HG03378 (cell line): ENCODE measurements around the gene NBDY.
A peak's percentile ranks its signal among the peaks of the same experiment; 100 is the strongest.
"Not testable (repeated sequence)": the region's sequence is repeated elsewhere in the genome, so short reads cannot be mapped to it uniquely, and the experiment has no call there.

Experiments
- ATAC-seq: cut with Tn5 transposase; IDR thresholded peaks from one replicate; pipeline ENCODE4 v1.9.1; 2021; ENCODE audit warnings: mild to moderate bottlenecking, moderate library complexity; ENCODE audit not compliant: unreplicated experiment

Gene NBDY, protein sequence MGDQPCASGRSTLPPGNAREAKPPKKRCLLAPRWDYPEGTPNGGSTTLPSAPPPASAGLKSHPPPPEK

DNA sequence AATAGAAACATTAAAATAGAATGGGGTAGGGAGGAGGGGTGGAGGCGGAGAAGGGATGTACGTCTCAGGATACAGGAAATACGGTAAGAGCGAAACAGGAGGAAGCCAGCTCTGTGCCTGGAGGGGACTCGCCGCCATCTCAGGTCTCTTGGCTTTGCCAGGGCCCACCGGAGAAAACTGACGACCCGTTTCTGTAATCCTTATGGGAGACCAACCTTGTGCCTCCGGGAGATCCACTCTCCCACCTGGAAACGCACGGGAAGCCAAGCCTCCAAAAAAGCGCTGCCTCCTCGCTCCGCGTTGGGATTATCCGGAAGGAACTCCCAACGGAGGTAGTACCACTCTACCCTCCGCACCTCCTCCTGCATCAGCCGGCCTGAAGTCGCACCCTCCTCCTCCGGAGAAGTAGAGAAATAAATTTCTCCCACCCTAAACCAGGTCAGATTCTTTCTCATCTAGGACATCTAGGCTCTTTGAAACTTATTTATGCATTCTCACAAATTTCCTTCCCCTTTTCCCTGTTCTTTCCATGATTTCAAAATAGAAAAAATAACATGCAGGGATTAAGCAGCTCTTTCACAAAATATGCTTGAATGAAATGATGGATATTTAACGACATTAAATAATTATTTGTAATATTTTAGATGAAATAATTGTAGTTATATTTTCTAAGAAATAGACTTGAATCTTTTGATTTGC, at the start of gene NBDY:
Gene NBDY, plus strand, starts transcription at position 92 of the 699 bp plus-strand sequence. Its CDS starts 111 bp downstream, at position 203.
- ATAC-seq: peak; percentile 47

DNA sequence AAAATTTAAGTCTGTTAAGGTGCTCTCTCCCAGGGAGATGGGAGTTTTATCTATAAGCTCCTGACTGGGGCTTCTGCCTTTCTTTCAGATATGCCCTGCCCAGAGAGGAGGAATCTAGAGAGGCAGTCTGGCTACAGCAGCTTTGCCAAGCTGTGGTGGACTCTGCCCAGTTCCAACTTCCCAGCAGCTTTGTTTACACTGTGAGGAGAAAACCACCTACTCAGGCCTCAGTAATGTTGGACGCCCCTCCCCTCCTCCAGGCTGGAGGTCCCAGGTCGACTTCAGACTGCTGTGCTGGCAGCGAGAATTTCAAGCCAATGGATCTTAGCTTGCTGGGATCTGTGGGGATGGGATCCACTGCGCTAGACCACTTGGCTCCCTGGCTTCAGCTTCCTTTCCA, 24.5 kb upstream of the NBDY start:
- not testable (repeated sequence) for ATAC-seq

DNA sequence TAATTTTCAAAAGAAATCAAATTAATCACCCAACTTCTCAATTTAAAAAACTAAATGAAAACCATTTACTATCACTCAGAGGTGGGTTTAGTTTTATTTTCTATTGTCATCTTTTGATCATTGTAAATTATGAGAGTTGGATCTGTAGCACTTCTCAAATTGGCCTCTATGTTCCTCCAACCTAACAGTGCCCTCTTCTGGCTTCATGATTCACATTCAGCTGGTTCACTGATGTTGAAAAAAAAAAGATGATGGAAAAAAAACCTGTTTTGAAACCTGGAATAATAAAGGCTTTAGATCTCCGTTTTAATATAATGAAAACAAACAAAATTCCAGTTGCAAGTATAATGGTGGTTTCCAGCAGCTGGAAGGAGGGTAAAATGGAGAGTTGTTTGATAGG, 2.4 kb upstream of the NBDY start:
- peak; percentile 44 for ATAC-seq

DNA sequence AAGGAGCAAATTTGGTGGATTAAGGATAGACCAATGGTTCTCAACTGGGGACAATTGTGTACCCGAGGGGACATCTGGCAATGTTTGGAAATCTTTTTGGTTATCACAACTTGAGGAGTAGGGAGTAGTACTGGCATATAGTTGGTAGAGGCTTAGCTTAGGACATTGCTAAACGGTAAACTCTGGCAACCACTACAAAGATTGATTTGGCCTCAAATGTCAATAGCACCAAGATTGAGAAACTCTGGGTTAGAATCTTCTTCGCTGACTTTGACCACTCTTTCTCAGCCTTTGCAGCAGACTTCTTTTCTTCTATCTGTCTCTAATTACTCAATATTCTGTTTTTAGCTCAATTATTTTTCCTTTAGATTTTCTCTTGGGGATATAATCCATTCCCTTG, 1.5 kb upstream of the NBDY start:
- no peak for ATAC-seq

DNA sequence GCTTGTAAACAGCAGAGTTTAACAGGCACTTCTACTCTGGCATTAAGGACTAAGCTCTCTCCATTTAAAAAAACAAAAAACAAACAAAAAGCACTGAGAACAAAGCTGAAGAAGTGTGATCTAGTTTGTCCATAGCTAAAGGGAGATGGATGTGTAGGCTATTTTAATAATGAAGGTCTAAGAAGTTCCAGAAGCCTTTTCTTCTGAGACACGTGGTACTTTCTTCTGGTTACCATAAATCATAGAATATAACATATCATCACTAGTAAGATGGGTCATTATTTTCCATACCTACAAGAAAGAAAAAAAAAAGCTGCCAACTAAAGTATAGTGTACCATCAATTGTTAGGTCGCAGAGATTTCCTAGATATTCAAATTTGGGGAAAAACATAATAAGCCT, 722 bp upstream of the NBDY start:
- no peak for ATAC-seq

DNA sequence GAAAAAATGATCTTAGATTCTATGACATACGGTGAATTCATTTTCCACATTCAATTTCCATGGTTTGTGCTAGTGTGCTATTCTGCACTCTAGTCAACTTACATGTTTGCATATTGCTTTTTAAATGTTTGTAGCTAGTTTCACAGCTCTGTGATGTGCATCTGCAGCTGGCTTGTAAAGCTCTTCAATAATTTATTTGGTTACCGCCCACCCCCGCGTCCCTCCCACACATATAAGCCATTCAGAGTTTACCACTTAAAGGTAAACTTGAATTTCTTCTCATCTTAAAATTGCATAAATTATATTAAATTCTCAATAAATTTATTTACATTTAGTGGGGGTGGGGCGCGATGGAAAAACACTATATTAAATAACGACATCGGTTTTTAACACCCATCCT, 291 bp upstream of the NBDY start:
- ATAC-seq: peak; percentile 31

DNA sequence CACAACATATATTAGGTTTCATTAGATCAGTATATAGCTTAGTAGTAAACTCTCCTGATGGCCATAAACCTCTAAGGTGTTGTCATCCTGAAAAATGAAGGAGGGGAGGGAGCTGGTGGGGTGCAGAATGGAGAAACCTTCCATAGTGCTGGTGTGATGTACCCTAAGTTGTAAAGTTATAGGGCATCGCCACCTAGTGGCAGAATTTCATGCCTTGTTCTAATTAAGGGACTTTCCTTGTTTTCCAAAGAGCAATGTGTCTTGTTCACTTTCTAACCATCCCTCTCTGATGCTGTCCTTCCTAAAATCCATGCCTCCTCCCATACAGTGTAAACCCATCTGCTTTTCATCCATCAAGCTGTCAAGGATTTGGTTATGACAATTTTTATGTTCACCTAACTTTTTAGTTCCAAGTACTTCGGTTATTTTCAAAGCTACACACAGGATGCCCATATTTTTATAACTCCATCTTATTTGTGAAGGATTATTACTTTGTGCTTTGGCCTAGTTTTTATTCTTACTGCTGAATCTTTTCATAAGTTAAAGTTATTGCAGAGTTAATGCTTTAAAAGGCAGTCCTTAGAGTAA, 4.5 kb downstream of the NBDY start:
- peak; percentile 68 for ATAC-seq

DNA sequence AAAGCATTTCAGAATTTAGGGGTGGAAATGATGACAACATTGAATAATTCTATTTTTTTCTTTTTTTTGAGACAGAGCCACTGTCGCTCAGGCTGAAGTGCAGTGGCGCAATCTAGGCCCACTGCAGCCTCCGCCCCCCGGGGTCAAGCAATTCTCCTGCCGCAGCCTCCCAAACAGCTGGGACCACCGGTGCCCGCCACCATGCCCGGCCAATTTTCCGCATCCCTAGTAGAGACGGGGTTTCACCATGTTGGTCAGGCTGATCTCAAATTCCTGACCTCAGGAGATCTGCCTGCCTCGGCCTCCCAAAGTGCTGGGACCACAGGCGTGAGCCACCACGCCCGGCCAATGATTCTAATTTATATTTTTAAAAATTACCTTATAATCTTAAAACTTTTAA, 7.2 kb downstream of the NBDY start:
- no peak for ATAC-seq

DNA sequence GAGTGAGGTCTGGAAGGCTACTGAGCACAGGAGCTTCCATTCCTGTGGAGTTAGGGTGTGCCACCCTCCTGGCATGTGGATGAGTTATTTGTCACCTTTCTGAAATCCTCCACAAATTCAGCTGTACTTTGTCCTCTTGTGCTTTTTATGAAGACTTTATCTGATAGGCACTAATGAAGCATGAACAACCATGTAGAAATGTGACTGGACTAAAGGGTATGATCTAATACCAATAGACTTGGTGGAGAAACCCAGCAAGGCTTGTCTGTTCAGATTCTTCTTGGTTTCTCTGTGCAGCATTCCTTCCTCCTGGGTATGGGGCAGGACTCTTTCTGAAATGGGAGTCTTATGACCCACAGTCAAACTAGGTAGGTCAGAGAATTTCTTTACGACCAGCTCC, 9.6 kb downstream of the NBDY start:
- ATAC-seq: no peak

DNA sequence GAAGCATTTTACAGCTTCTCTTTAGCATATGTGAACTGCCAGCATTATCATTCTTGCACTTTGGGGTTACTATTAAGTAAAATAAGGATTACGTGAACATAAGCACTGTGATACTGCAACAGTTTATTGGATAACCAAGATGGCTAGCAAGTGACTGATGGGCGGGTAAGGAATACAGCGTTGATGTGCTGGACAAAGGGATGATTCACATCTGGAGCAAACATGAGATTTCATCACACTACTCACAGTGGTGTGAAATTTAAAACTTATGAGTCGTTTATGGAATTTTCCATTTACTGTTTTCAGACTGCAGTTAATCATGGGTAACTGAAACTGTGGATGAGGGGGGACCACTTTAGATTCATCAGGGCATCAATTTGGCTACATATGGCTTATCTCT, 16.0 kb downstream of the NBDY start:
- no peak for ATAC-seq

DNA sequence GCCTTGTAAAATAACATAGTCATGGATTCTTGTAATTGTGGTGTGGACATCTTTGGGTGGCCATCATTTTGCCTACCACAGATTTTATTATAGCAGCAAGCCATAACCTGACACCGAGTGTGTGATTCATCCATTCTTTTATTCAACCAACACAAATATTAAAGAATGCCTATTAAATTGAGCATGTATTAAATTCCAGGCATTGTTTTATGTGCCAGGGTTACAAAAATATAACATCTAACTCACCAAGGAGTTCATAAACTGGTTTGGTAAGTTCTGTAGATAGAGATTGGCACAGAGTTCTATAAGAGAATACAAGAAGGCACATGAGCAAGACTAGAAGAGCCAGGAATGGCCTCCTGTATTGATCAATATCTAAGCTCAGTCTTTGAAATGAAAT, 18.0 kb downstream of the NBDY start:
- ATAC-seq: no peak

DNA sequence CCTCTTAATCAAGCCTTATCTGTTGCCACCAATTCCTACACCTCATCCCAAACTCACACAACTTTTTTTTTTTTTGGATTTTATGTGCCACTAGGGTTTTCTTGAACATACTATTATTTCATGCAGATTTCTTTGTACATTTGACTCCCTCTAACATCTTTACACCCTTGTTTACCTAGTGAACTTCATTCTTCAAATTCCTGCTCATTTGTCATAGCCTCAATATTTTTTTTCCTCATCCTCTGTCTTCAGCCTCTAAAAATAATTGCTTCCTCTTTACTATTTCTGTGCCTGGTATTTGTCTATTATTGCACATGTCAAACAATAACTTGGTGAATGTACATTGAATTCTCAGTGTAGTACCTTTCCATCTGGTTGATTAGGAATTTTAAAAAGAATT, 22.0 kb downstream of the NBDY start:
- no peak for ATAC-seq

DNA sequence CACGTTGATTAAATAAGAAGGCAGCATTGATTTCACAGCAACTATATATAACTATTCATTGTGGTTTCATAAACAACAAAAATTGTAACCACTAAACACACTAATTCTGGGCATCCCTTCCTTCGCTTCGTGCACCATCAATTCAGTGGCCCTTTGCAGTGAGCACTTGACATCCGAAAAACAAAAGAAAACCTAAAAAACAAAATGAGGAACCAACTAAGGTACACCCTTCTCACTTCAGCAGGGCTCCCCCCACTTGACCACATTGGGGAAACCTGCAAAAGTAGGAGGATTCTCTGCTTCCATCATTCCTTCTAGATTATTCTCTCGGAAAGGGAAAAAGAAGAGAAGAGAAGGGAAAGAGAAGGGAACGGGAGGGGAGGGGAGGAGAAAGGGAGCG, 28.3 kb downstream of the NBDY start:
- peak; percentile 49 for ATAC-seq

DNA sequence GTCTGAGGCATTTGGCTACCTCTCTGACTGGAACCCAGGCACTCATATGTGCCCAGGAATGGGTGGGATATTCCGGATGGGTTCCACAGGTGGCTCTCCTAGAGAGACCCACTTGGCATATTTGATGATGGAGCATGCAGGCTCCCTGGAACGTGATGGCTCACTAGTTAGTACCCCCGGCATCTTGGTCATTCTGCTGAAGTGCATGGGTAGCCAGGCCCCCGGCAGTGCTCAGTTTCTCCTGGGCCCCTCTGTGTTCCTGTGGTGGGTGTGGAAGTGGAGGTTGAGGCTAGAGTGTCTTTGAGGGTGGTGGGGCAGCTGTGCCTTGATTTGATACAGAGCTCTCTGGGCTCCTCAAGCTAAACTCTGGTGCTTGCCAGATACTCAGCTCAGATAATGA, 29.4 kb downstream of the NBDY start:
- ATAC-seq: no peak

DNA sequence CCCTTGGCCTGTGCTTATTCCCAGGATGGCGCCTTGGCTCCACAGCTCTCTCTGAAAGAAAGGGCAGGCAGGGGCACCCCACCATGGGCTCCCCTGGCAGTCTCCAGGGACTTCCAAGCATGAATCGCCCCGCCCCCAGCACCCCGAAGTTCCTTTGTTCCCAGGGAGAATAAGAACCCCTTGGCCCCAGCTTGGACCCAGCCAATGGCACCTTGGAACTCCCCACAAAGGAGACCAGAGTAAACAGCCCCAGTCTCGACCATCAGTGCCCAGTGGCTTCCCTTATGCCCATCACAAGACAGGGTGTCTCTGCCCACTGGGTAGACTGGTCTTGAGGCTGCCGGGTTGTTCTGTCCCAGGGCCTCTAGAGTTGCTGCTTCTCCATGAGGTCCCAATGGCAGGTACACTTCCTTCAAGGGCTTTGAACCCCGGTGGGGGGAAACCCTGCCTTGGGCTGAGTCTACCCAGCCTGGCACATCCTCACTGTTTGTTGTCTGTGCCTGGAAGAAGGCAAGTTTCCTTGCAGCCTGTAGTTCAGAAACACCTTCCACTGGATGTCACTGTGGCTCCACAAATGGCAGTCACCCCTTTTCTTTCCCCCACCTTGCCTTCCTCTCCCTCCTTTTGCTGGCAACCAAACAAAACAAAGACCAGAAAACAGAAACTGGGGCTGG, 30.8 kb downstream of the NBDY start:
- ATAC-seq: no peak

DNA sequence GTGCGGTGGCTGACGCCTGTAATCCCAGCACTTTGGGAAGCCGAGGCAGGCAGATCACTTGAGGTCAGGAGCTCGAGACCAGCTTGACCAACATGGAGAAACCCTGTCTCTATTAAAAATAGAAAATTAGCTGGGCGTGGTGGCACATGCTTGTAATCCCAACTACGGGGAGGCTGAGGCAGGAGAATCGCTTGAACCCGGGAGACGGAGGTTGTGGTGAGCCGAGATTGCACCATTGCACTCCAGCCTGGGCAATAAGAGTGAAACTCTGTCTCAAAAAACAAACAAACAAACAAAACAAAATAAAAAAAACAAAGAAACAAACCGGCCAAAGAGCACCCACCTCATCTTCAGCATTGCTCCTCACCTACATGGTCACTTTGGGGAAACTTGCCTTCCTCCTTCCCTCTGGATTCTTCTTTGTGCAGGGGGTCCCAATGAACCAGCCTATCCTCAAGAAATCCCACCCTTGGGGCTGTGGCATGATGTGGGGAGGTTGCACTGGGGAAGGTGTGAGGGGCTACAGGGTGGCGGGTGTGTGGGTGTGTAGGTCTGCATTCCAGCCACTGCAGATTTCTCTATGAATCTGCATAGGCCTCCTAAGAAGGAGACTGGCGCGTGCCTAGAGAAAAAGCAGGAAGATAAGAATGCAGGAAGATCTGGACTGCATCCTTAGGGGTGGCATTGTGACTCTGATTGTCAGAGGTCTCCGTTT, 31.5 kb downstream of the NBDY start:
- not testable (repeated sequence) for ATAC-seq

DNA sequence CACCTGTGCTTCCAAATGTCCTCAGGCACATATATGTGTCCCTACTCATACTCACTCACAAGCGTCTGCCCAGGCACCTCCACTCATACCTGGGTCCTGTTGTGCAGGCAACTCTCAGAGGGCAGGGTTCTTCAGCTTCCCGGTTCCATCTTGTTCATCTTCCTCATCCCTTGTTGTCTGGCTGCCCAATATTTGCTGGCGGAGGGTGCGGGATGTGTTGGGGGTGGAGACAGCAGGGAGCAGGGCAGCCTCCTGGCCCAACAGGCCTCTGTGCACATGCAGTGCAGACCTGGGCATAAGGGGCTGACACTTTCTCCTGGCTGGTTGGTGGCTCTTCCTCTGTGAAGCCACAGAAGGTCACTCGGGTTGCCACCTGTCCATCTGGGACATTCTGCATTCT, 32.1 kb downstream of the NBDY start:
- no peak for ATAC-seq

DNA sequence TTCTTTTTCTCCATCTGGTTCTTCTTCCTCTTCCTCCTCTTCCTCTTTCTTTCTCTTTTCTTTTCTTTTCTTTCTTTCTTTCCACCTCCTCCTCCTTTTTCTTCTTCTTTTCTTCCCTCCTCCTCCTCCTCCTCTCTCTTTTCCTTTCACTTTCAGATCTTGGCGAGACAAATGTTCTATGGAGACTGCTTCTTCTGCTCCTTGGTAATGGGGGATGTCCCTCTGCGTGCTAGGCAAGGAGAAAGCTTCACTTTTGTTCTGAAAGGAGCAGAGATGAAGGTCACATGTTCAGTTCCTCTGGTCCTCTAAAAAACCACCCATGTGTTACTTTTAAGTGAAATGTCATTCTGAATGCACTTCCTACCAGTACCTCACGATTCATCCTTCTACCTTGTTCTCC, 33.2 kb downstream of the NBDY start:
- peak; percentile 35 for ATAC-seq

DNA sequence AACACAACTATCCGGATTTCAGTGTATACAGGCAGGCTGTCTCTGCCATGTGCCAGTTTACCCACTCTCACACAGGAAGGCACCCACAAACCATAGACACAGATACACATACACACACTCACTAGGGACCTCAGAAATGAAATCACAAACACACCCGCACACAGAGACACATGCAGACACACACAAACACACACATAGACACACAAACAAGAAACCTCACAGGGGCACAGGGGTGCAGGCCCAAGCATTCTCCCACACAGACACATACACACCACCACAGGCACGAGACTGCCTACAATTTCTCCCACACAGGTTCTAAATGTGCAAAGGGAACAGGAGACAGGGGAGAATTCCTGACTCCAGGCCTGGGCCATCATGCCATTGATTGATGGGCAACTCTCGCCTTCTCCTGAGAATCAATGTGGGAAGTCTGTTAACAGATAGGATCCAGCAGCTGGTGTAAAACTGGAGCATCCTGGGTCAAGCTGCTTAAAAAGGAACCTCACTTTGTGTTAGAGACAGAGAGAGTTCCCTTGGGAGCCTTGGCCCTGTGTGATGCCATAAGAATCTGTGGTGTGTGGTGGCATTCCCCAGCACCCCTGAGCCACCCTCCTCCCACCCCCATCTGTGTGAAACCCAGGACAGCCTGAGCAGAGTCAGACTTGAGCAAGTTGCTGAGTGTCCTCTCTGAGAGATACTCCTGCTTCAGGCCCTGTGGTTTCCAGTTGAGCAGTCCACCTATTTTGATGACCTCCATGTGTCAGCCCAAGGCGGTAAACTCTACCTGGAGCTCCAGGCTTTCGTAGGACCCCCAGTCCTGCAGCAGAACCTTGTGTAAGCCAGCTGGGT, 33.9 kb downstream of the NBDY start:
- ATAC-seq: no peak

DNA sequence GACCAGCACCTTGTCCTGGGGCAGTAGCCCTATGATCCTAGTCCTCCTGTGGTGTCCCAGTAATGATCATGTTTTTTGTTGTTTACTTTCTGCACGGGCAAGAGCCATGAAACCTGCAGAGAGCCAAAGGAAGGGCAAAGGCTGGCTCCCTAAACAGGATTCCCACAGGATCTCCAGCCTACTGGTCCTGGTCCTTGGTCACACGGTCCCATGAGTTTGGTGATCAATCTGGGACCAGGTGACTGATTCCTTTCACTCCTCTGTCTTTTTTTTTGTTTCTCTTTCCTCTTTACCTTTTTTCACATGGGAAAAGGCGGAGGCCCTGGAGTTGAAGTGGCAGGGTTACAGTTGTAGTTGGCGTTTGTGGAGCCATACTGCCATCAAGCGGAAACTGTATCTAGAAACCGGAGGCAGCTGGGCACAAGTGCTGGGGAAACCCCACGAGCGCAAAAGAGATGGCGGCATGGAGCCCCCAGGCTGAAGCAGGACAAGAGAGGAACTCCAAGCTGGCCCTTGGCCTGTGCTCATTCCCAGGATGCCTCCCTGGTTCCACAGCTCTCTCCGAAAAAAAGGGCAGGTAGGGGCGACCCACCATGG, 34.6 kb downstream of the NBDY start:
- peak; percentile 17 for ATAC-seq
